GM18519 (cell line): ENCODE data around the gene ISM1.

Source experiments
- ATAC-seq: cut with Tn5 transposase; IDR thresholded peaks from one replicate; pipeline ENCODE4 v1.9.1; 2021; ENCODE audit warnings: mild to moderate bottlenecking, moderate library complexity; ENCODE audit not compliant: unreplicated experiment, low FRiP score

The ISM1 gene

GRCh38 chr20:13251106-13251903 is 30.2 kb downstream of the ISM1 start:
- no peak for ATAC-seq

GRCh38 chr20:13251904-13252297 is 30.8 kb downstream of the ISM1 start:
- ATAC-seq: no peak

DNA sequence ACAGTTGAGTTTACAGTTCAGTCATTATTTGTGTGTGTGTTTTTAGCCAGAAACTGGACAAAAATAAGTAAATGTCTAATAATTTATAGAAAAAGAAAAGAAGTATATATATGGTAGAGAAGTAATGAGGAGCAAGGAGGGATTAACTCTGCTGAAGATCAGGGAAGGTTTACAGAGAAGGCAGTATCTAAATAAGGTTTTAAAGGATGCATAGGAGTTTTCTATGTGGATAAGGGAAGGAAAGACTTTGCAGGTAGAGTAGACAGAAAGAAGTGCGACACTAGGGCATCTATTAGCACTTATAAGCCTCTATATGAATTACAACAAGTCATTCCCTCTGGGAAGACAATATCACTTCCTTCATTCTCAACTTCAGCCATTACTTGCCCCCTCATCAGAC is 34.3 kb downstream of the ISM1 start:
- ATAC-seq: no peak

DNA sequence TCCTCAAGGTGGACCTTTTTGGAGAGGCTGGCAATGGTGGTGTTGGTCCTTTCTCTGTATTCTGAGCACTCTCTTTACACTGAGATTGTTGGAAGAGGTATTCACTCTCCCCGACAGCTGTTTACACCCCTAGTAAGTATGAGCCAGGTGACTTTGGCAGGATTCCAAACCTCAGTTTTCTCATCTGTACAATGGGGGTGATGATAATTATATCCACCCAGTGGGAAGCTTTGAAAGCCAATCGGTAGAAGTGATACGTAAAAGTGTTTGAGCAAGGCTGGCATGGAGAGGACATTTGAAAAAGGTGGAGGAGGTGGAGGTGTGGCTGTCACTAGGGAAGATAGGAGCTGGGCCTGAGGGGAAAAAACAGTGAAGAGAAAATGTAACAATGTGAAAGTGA is 35.5 kb downstream of the ISM1 start:
- no peak for ATAC-seq

GRCh38 chr20:13259921-13260320 is 38.8 kb downstream of the ISM1 start:
- ATAC-seq: no peak

GRCh38 chr20:13260650-13261279 is 39.7 kb downstream of the ISM1 start:
- no peak for ATAC-seq

- peak; percentile 89 for ATAC-seq
Observed at GRCh38 chr20:13261460-13262301, 40.6 kb downstream of the ISM1 start.

GRCh38 chr20:13262302-13262650 is 41.2 kb downstream of the ISM1 start:
- no peak for ATAC-seq

DNA sequence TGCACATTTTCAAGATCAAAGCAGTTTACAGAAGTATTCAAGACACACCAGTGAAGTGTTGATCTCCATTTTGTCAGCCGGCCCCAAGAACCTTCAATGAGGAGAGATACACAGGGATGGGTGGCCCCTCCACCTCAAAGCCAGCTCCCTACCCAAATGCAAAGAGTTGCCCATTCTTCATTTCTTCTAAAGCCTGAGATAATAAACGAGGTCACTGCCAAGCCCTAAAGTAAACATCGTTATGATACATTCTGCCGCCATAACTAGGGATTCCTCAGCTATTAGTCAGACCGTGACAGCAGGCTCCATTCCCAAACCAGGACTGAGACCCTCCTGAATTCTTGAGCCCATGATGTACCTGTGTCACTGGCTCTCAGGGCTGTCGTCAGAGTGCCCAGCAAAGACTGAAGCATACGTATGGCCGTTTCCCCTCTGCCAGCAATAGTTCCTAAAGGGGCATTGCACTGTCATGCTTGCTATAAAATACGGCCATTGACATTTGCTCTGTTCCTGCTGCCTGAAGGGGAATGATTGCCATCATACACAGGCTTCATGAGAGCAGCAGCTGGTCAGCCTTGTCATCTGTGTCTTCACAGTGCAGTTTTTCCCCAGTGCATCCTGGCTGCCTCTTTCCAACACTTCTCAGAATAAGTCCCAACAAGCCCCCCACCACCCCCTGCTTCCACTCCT is 41.7 kb downstream of the ISM1 start:
- ATAC-seq: no peak

DNA sequence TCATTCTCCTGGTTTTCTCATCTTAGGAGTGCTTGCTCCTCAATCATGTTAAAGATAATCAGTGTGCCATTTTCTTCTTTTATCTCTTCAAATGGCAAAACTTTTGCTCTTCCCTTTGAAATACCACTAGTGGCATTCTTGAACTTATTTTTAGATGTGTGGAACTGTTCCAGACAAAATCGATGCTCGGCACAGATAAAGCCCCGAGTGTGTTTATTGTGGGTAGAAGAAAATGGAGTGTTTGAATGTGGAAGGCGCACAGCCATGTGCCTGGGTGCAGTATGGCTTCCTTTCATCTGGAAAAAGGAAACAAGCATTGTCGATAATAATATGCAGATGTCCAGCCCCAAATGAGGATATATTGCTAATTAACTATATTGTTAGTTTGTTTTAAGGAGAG is 42.4 kb downstream of the ISM1 start:
- no peak for ATAC-seq

DNA sequence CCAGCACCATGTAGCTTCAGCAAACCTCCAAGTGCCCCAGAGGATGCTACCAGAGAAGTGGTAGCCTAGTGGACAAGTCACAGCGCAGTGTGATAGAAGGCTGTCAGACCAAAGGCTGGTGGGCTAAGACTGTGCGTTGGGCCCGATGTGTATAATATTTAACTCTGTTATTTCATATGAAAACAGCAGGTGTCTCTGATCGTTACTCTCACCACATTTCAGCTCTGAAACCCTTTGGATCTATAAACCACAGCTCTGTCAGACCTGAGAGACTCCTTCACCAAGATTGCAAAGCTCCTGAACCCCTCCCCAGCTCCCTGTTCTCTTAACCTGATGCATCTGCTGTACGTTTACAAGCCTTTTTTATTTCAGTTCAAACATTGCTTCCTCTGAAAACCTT is 43.8 kb downstream of the ISM1 start:
- no peak for ATAC-seq

- ATAC-seq: no peak
Observed at GRCh38 chr20:13265941-13266340, 44.9 kb downstream of the ISM1 start.

GRCh38 chr20:13267231-13267630 is 46.2 kb downstream of the ISM1 start:
- no peak for ATAC-seq

GRCh38 chr20:13268953-13269352 is 47.9 kb downstream of the ISM1 start:
- ATAC-seq: no peak

DNA sequence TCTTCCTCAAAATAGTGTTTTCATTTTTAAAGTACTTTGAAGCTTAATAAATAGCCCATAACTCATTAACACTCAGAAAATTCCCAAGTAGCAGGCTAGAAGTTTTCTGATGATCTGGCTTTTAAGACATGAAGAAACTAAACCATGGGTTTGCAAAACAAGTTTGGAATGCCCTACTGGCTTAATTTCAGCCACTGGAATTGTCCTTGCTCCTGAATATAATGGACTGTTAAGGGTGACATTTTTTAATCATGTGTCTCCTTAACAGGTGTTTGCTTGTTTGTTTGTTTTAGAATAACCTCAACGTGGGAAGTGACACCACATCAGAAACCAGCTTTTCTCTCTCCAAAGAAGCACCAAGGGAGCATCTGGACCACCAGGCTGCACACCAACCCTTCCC is 49.1 kb downstream of the ISM1 start:
- no peak for ATAC-seq

- ATAC-seq: no peak
Observed at GRCh38 chr20:13271098-13271497, 50.0 kb downstream of the ISM1 start.

DNA sequence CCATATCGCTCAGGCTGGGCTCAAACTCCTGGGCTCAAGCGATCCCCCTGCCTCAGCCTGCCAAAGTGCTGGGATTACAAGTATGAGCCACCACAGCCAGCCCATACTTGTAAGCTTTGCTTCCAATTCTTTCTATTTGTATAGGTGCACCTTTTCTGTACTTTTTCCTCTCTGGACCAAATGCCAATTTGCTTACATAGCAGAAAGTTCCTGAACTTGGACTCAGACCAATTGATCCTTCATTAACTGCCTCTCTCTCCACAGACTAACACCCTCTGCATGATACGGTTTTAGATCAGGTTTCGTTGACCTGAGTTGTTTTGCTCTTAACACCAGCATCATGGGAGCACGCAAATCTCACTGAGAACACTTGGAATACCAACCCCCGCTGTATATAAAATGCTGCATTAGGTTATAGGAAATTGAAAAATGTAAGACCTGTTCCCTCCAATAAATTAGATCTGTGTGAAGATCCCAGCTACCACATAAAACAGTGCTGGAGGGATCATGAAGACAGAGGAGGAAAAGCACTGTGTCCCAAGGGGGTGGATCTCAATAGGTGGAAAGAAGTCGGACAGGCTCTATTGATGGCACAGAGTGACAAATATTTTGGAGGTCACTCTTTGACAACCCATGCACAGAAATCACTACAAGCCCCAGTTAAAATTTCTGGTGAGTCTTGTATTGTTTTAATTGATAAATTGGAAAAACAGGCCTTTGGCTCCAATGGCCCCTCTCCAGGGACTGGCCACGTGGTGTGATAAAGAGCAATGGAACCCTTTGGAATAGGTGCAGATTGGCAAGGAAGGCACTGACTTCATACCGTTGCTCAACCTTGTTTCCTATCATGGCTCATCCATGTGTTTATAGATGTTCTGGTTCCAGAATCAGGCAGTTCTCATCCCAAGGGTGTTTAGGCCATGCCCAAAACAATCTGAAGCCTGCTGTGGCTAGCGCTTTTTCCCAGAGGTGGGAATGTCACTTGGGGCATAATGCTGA is 51.2 kb downstream of the ISM1 start:
- no peak for ATAC-seq

DNA sequence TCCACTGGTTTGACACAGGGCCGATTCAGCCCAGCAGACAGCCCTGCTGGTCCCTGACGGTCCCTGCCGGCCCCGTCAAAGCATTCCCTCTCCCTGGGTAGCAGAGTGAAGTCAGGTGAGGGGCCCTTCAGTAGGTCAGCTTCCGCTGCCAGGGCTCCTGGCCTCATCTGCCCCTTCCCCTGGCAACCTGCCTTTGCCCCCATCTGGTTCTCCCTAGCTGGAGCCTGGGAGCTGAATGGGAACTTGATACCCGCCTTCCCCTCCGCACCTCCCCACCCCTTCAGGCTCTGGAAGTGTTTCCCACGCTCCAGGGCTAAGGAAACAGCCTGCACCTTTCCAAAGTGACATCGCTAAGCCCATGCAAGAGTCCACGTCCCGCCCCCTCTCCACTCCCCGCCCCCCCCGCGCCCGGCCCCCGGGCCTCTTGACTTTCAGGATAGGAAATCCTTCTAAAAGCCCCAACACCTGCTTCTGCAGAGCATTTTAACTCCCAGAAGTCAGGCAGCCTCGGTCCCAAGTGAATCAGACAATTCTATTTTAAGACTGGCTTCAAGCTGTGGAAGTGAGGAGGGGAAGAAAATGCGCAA is 53.3 kb downstream of the ISM1 start:
- ATAC-seq: no peak

DNA sequence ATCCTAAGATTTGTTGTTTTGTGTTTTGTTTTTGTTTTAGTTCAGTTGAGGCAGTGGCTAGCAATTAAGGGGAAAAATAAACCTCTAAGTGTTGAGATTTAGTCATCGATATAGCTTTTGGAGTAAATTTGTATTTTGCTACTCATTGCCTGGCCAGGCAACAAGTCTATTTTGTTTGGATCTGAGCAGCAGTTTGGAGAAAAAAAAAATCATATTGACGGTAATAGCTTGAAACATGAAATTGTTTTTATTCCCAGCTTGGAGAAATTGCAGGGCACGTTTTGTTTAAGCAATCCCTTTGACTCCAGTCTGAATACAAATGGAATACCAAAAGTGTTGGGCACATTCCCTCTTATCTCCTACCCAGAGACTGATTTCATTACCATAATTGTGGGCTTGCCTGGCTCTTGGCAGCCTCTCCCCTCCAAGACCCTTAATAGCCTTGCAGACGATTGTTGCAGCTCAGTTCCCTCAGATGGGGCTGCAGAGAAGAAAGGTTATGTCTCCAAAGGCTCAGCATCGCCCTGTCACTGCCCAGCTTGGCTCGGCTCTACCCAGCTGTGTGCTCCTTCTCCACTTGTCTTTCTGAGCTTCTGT is 56.0 kb downstream of the ISM1 start:
- no peak for ATAC-seq
